HCT116 (cell line): ENCODE results near the gene LYST. TPM values are rescaled to one million over a fixed set of nuclear protein-coding genes. Genes with fewer than 3 reads are reported as not detected.

Experiments used
- ATAC-seq: fragments of 200-7000 bp; cut with Tn5 transposase; 2 replicates; pipeline ENCODE4 v1.9.1; 2020; ENCODE audit warnings: mild to moderate bottlenecking, moderate library complexity
- BruUV-seq: library from RNA; stranded (reverse); fragments of 400-500 nt; replicated peaks from 2 replicates; lab custom pipeline; 2021; lab: Mats Ljungman, UMichigan
- CTCF ChIA-PET: fragments of 300-600 bp; sonication (Branson Sonifier 250); formaldehyde crosslinking; loops from one replicate; lab custom pipeline; 2021; ENCODE audit warnings: antibody characterized with exemption; lab: Charles Lee
- POLR2A ChIA-PET: fragments of 300-600, 350-600 bp; sonication (Branson Sonifier 250); formaldehyde crosslinking; loops from one replicate; lab custom pipeline; 2021; ENCODE audit warnings: antibody characterized with exemption; lab: Charles Lee
- RAD21 ChIA-PET, 2 experiments: fragments of 300-600 bp; sonication (Branson Sonifier 250); formaldehyde crosslinking; loops; one replicate each; lab custom pipeline; 2023; ENCODE audit warnings: low total read pairs in 2 of 2; ENCODE audit not compliant: uncharacterized antibody in 2 of 2, unreplicated experiment in 2 of 2, low non-redundant PET in 1 of 2; lab: Charles Lee
- DNase-seq: peaks from one replicate; pipeline ENCODE4 v3.0.0-alpha.2; 2010; ENCODE audit warnings: low read depth, low spot score
- H2AFZ ChIP-seq: fragments of 200-600 bp; shearing (Covaris generic), sonication (generic); 2 replicates; pipeline ENCODE4 v1.6.1; 2017; ENCODE audit warnings: low read depth, mixed run types, mixed read lengths, antibody characterized with exemption, low read length; ENCODE audit not compliant: poor library complexity, severe bottlenecking
- H3K27ac ChIP-seq: 2 replicates; pipeline ENCODE4 v1.5.1; 2012; ENCODE audit warnings: low read depth, low read length
- H3K27me3 ChIP-seq: fragments of 200-600 bp; sonication (generic); 2 replicates; pipeline ENCODE4 v1.6.1; 2016; ENCODE audit warnings: mixed run types, low read length, mixed read lengths; ENCODE audit not compliant: insufficient read depth
- H3K36me3 ChIP-seq, 2 experiments: fragments of 200-500 bp in 1 of 2; fragments of 200-600 bp in 1 of 2; sonication (Bioruptor generic) in 1 of 2; sonication (generic) in 1 of 2; 2 replicates each; pipeline versions ENCODE4 v1.5.1 to v1.6.1; 2014 to 2016; ENCODE audit warnings: low read length in 2 of 2, inconsistent platforms in 1 of 2, mixed read lengths in 1 of 2, mixed run types in 1 of 2; ENCODE audit not compliant: insufficient read depth in 2 of 2, control insufficient read depth in 1 of 2
- H3K4me1 ChIP-seq, 2 experiments: fragments of 200-600 bp in 1 of 2; sonication (generic) in 1 of 2; 2 replicates each; pipeline versions ENCODE4 v1.5.1 to v1.6.1; 2012 to 2017; ENCODE audit warnings: low read length in 2 of 2, inconsistent platforms in 1 of 2, mild to moderate bottlenecking in 1 of 2, mixed read lengths in 1 of 2, mixed run types in 1 of 2, moderate library complexity in 1 of 2; ENCODE audit not compliant: insufficient read depth in 2 of 2, control insufficient read depth in 1 of 2
- H3K4me2 ChIP-seq: fragments of 200-600 bp; sonication (generic); 2 replicates; pipeline ENCODE4 v1.6.1; 2017; ENCODE audit warnings: mixed run types, low read length, mixed read lengths
- H3K4me3 ChIP-seq, 2 experiments: fragments of 200-600 bp in 1 of 2; sonication (generic) in 1 of 2; replicated peaks in 1 of 2; 2 replicates each; pipeline ENCODE4 v1.5.1; 2011 to 2016; ENCODE audit warnings: low read length in 2 of 2, control low read depth in 1 of 2, low read depth in 1 of 2, mild to moderate bottlenecking in 1 of 2, mixed read lengths in 1 of 2, mixed run types in 1 of 2
- H3K79me2 ChIP-seq: fragments of 200-600 bp; sonication (generic); 2 replicates; pipeline ENCODE4 v1.6.1; 2017; ENCODE audit warnings: mild to moderate bottlenecking, mixed run types, low read length, moderate library complexity, mixed read lengths; ENCODE audit not compliant: insufficient read depth
- H3K9ac ChIP-seq: fragments of 200-600 bp; sonication (generic); 2 replicates; pipeline ENCODE4 v1.6.1; 2016; ENCODE audit warnings: low read length, mixed read lengths
- H3K9me2 ChIP-seq: fragments of 200-600 bp; sonication (generic), shearing (Covaris generic); 2 replicates; pipeline ENCODE4 v1.6.1; 2017; ENCODE audit warnings: mixed run types, mild to moderate bottlenecking, moderate library complexity; ENCODE audit not compliant: insufficient read depth
- H3K9me3 ChIP-seq, 2 experiments: fragments of 200-500 bp in 1 of 2; fragments of 200-600 bp in 1 of 2; sonication (Bioruptor generic) in 1 of 2; sonication (generic) in 1 of 2; 2 replicates each; pipeline ENCODE4 v1.6.1; 2014 to 2017; ENCODE audit warnings: low read length in 2 of 2, mixed read lengths in 2 of 2, inconsistent platforms in 1 of 2, low read depth in 1 of 2, mild to moderate bottlenecking in 1 of 2, mixed run types in 1 of 2, moderate library complexity in 1 of 2; ENCODE audit not compliant: control insufficient read depth in 1 of 2, insufficient read depth in 1 of 2
- H4K20me1 ChIP-seq: fragments of 200-600 bp; sonication (generic), shearing (Covaris generic); 2 replicates; pipeline ENCODE4 v1.6.1; 2017; ENCODE audit warnings: mixed run types, mild to moderate bottlenecking, moderate library complexity; ENCODE audit not compliant: insufficient read depth
- ATF3 ChIP-seq: IDR thresholded peaks from 2 replicates; pipeline ENCODE4 v1.6.1; 2012
- CBX3 ChIP-seq: IDR thresholded peaks from 2 replicates; pipeline ENCODE4 v1.6.1; 2012; ENCODE audit warnings: low read depth
- CTCF ChIP-seq, 3 experiments: fragments of 200-600 bp in 1 of 3; sonication (generic) in 1 of 3; IDR thresholded peaks in 2 of 3; conservative IDR thresholded peaks in 1 of 3; 2 replicates each; pipeline ENCODE4 v1.5.1; 2012 to 2017; ENCODE audit warnings: low read depth in 2 of 3, low read length in 2 of 3, antibody characterized with exemption in 1 of 3, borderline replicate concordance in 1 of 3, control low read depth in 1 of 3, mild to moderate bottlenecking in 1 of 3, mixed read lengths in 1 of 3, mixed run types in 1 of 3, moderate library complexity in 1 of 3; ENCODE audit not compliant: insufficient read depth in 1 of 3
- EZH2 ChIP-seq: fragments of 200-600 bp; sonication (generic); IDR thresholded peaks from 2 replicates; pipeline ENCODE4 v1.6.1; 2017; ENCODE audit warnings: antibody characterized with exemption, mixed run types
- FOSL1 ChIP-seq: IDR thresholded peaks from 2 replicates; pipeline ENCODE4 v1.6.1; 2012; ENCODE audit warnings: low read depth
- JUND ChIP-seq: IDR thresholded peaks from 2 replicates; pipeline ENCODE4 v1.6.1; 2012
- MAX ChIP-seq: IDR thresholded peaks from 2 replicates; pipeline ENCODE4 v1.6.1; 2012
- POLR2A ChIP-seq: IDR thresholded peaks from 2 replicates; pipeline ENCODE4 v1.7.0; 2011; ENCODE audit warnings: borderline replicate concordance; ENCODE audit not compliant: insufficient read depth, insufficient read length; ENCODE audit errors: extremely low read depth
- POLR2AphosphoS5 ChIP-seq: IDR thresholded peaks from 2 replicates; pipeline ENCODE4 v1.6.1; 2011; ENCODE audit warnings: mild to moderate bottlenecking, low read depth, low read length, moderate library complexity
- RAD21 ChIP-seq: IDR thresholded peaks from 2 replicates; pipeline ENCODE4 v1.6.1; 2012; ENCODE audit warnings: low read depth, mild to moderate bottlenecking
- REST ChIP-seq: IDR thresholded peaks from 2 replicates; pipeline ENCODE4 v1.6.1; 2012; ENCODE audit warnings: low read depth
- SIN3A ChIP-seq: IDR thresholded peaks from 2 replicates; pipeline ENCODE4 v1.6.1; 2012; ENCODE audit warnings: low read depth
- TCF7L2 ChIP-seq: IDR thresholded peaks from 2 replicates; pipeline ENCODE4 v1.7.0; 2011; ENCODE audit warnings: borderline replicate concordance, inconsistent platforms; ENCODE audit not compliant: insufficient read depth, insufficient read length; ENCODE audit errors: extremely low read depth
- YY1 ChIP-seq: IDR thresholded peaks from 2 replicates; pipeline ENCODE4 v1.6.1; 2011; ENCODE audit warnings: low read length, low read depth, moderate library complexity, mild to moderate bottlenecking; ENCODE audit not compliant: insufficient replicate concordance; ENCODE audit errors: extremely low read depth
- ZBTB33 ChIP-seq: IDR thresholded peaks from 2 replicates; pipeline ENCODE4 v1.6.1; 2011; ENCODE audit warnings: mild to moderate bottlenecking, low read length, moderate library complexity; ENCODE audit not compliant: insufficient replicate concordance; ENCODE audit errors: extremely low read depth
- ZFX ChIP-seq: fragments of 450-650 bp; IDR thresholded peaks from 2 replicates; pipeline ENCODE4 v1.6.1; 2017
- intact Hi-C: fragments of 100-400 bp; cut with micrococcal nuclease; formaldehyde crosslinking; loops from 2 replicates; pipeline ENCODE4 v1.10.0; 2022
- total RNA-seq: library from RNA; stranded (reverse); gene quantifications from one replicate; pipeline ENCODE4 v1.2.1, GENCODE V29; 2021; ENCODE audit not compliant: unreplicated experiment

The LYST gene
- total RNA-seq, 1 experiment from 2014 or later: 6.6 TPM

- intact Hi-C loops: no loop called here
- Histone ChIP-seq H3K27me3 (no peaks in the 10 kb centered on the region), H2AFZ (no peak overlapping the region), H3K4me3 (no peak overlapping the region), H3K9me2 (no peaks in the 10 kb centered on the region), H3K27ac (no peak overlapping the region), H3K36me3 (no peaks in the 10 kb centered on the region), H3K9me3 (no peaks in the 10 kb centered on the region), H3K4me1 (no peaks in the 10 kb centered on the region), H3K9ac (no peak overlapping the region), H3K4me2 (no peak overlapping the region), H4K20me1 (no peaks in the 10 kb centered on the region), H3K79me2 (no peaks in the 10 kb centered on the region)
- ChIA-PET RAD21 (no interaction called here), CTCF (interaction anchor here (1.3 kb wide), 1 partner anchor 9 kb away, joined by 3 read pairs; no protein-coding TSS in a partner anchor), POLR2A (no interaction called here)
- no peak for TF ChIP-seq POLR2A
- TF ChIP-seq RAD21: no peak
- TF ChIP-seq CTCF (IDR thresholded peaks at IDR 0.05 in 2 of 3, conservative IDR thresholded peaks at IDR 0.05 in 1 of 3; ENCODE audit: borderline replicate concordance in 1 of 3, insufficient read depth in 1 of 3, low read depth in 2 of 3, low read length in 2 of 3): no peak
- TF ChIP-seq SIN3A: no peak
- TF ChIP-seq YY1: no peak
- no peak for TF ChIP-seq CBX3
- TF ChIP-seq ZFX: no peak
- no peak for TF ChIP-seq EZH2
- no peak for TF ChIP-seq ATF3
- no peak for TF ChIP-seq REST
- TF ChIP-seq FOSL1: no peak
- TF ChIP-seq MAX: no peak
- TF ChIP-seq JUND: no peak
- TF ChIP-seq ZBTB33: no peak
- TF ChIP-seq POLR2AphosphoS5: no peak
- TF ChIP-seq TCF7L2: no peak
- no peak for ATAC-seq
- no TSS peak for BruUV-seq
- no peak for DNase-seq
Observed at GRCh38 chr1:235802573-235803346, 63.9 kb downstream of the LYST start.
